IMR-90 (cell line): ENCODE results near the gene BCL2.

Experiments used
- BHLHE40 ChIP-seq: fragments of 150-350 bp; IDR thresholded peaks from 2 replicates; pipeline ENCODE4 v1.6.1; 2016; ENCODE audit warnings: mild to moderate bottlenecking, low read depth, low read length
- NFE2L2 ChIP-seq: fragments of 150-350 bp; IDR thresholded peaks from 2 replicates; pipeline ENCODE4 v1.6.1; 2016; ENCODE audit warnings: low read depth, mild to moderate bottlenecking, low read length
- RAD21 ChIP-seq: IDR thresholded peaks from 2 replicates; pipeline ENCODE4 v1.6.1; 2012; ENCODE audit warnings: low read length, improper control_type of control experiment
- TF ChIP-seq, protein P1 (sequence below): conservative IDR thresholded peaks from 2 replicates; pipeline ENCODE4 v1.5.1; 2012; ENCODE audit warnings: mild to moderate bottlenecking, low read depth, low read length, improper control_type of control experiment
- TF ChIP-seq, protein P2 (sequence below): fragments of 150-350 bp; IDR thresholded peaks from 2 replicates; pipeline ENCODE4 v1.6.1; 2016; ENCODE audit warnings: low read depth, mild to moderate bottlenecking, low read length, moderate library complexity, borderline replicate concordance

DNA sequence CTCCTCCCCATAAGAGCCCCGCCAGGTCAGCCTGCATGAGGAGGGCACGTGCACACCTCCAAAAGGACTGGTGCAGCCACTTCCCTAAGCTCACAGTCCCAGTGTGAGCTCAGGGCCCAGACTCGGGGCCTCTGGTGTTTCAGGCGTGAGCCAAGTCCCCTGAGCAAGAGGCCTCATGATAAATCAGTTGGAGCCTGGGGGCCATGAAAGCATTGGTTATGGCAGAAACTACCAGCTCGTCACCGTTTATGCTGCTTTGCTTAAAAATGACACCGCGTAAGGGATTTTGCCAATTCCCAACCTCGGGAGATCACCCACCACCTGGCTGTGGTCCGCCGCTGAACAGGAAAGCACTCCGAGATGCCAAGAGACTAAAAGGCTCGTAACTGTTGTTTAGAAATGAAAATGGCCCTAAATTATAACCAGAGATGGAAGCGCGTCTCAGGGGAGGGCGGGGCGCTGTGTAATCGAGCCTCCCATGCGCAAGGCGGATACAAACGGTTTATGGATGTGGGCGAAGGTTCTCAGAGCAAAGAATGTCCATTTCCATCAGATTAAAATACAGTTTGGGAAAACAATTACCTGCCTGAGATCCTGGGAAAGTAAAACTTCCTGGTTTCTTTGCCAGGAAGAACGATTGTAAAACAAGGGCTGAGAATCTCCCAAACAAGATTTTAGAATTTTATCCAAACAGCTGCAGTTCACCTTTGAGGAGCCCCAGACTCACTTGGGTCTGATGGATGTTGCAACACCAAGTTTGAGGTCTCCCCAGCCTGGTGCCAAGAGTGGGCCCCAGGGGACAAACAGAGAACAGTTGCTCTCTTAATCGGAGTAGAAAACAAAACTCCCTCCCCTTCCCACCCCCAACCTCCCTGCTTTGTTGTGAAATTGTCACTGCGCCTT lies 141.4 kb downstream of the BCL2 start:
- TF ChIP-seq, protein P1, sequence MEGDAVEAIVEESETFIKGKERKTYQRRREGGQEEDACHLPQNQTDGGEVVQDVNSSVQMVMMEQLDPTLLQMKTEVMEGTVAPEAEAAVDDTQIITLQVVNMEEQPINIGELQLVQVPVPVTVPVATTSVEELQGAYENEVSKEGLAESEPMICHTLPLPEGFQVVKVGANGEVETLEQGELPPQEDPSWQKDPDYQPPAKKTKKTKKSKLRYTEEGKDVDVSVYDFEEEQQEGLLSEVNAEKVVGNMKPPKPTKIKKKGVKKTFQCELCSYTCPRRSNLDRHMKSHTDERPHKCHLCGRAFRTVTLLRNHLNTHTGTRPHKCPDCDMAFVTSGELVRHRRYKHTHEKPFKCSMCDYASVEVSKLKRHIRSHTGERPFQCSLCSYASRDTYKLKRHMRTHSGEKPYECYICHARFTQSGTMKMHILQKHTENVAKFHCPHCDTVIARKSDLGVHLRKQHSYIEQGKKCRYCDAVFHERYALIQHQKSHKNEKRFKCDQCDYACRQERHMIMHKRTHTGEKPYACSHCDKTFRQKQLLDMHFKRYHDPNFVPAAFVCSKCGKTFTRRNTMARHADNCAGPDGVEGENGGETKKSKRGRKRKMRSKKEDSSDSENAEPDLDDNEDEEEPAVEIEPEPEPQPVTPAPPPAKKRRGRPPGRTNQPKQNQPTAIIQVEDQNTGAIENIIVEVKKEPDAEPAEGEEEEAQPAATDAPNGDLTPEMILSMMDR = no peak
- TF ChIP-seq BHLHE40 = no peak
- no peak for TF ChIP-seq NFE2L2
- TF ChIP-seq, protein P2, sequence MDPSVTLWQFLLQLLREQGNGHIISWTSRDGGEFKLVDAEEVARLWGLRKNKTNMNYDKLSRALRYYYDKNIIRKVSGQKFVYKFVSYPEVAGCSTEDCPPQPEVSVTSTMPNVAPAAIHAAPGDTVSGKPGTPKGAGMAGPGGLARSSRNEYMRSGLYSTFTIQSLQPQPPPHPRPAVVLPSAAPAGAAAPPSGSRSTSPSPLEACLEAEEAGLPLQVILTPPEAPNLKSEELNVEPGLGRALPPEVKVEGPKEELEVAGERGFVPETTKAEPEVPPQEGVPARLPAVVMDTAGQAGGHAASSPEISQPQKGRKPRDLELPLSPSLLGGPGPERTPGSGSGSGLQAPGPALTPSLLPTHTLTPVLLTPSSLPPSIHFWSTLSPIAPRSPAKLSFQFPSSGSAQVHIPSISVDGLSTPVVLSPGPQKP = no peak
- no peak for TF ChIP-seq RAD21
